H1 (cell line): ENCODE measurements around the gene CNNM1. TPM values are rescaled to one million over a fixed set of nuclear protein-coding genes. Genes with fewer than 3 reads are reported as not detected.

ENCODE experiments used
- CHD2 ChIP-seq: IDR thresholded peaks from 2 replicates; pipeline ENCODE4 v1.6.1; 2012; ENCODE audit warnings: low read length, improper control_type of control experiment
- RAD21 ChIP-seq, 2 experiments: IDR thresholded peaks in 1 of 2; conservative IDR thresholded peaks in 1 of 2; 2 replicates each; pipeline ENCODE4 v1.6.1; 2011; ENCODE audit warnings: low read depth in 2 of 2, low read length in 2 of 2, improper control_type of control experiment in 1 of 2, inconsistent platforms in 1 of 2, mild to moderate bottlenecking in 1 of 2, moderate library complexity in 1 of 2
- SIN3A ChIP-seq, 2 experiments: IDR thresholded peaks in 1 of 2; conservative IDR thresholded peaks in 1 of 2; 2 replicates each; pipeline ENCODE4 v1.6.1; 2011 to 2012; ENCODE audit warnings: low read length in 2 of 2, improper control_type of control experiment in 1 of 2, low read depth in 1 of 2, mild to moderate bottlenecking in 1 of 2
- polyA plus RNA-seq, 7 experiments: library from polyadenylated mRNA; depleted of rRNA in 3 of 7; stranded (reverse) in 5 of 7; unstranded in 2 of 7; fragments of >200 nt in 5 of 7; fragments of 200-250 nt in 2 of 7; gene quantifications; 1 replicate in 5 of 7; 2 replicates in 1 of 7; 4 replicates in 1 of 7; pipeline versions ENCODE4 v1.2.1 to v1.2.3, GENCODE V29; 2011 to 2013; ENCODE audit warnings: missing spikeins in 2 of 7, mixed read lengths in 2 of 7
- total RNA-seq: library from RNA; stranded (reverse); fragmentation: NEBNext Ultra II Directional; extraction: Animal tissue kit (Norgen Biotek cat#: 25700); gene quantifications from 2 replicates; pipeline ENCODE4 v1.2.1, GENCODE V29; 2021

Gene CNNM1
- total and polyA plus RNA-seq, 2 of the 8 experiments (the other 6 are each of a cell fraction or from before 2014, with no cell fraction given) = 0.74 to 0.92 TPM

DNA sequence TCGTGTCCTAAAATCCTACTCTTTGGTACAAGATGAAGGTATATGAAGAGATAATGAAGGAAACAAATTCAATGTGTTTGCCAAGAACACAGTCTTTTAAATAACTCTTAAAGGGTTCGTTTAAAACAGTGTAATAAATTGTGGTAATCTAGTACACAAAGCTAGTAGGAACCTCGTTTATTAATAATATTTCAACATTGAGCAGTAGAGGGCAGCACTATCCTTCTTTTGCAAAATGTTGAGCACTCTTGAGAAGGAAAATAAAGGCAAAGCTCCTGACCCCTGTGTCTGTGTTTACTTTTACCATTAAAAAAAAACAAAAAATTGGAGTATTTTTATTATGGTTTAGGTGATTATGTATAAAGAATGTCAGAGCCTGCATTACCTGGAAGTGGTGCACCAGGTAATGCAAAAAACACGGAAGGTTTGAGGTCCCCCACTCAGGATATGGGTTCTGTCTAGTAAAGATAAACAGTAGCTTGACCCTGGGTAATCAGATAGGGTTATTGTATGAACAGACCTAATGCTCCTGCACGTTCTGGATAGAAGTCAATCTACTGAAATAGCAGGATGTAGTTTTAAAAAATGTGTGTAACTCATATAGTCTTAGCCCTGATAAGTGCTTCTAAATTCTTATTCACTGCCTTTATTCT lies 107.0 kb downstream of the CNNM1 start (continued):
- peak; percentile 67 to 70 for TF ChIP-seq RAD21 (IDR thresholded peaks at IDR 0.05 in 1 of 2, conservative IDR thresholded peaks at IDR 0.05 in 1 of 2; ENCODE audit: low read depth in 2 of 2, low read length in 2 of 2)
- TF ChIP-seq CHD2 = no peak
- no peak for TF ChIP-seq SIN3A (conservative IDR thresholded peaks at IDR 0.05 in 1 of 2, IDR thresholded peaks at IDR 0.05 in 1 of 2; ENCODE audit: low read depth in 1 of 2, low read length in 2 of 2)
- TF ChIP-seq, all 59 proteins: peak for 2
